HepG2 (cell line): ENCODE results near the gene ETV1. TPM values are rescaled to one million over a fixed set of nuclear protein-coding genes. Genes with fewer than 3 reads are reported as not detected.

Experiments
- ATAC-seq: fragments of 200-7000 bp; cut with Tn5 transposase; 3 replicates; pipeline ENCODE4 v1.9.1; 2020; ENCODE audit warnings: mild to moderate bottlenecking, moderate library complexity
- BruUV-seq: library from RNA; stranded (reverse); fragments of 400-500 nt; replicated peaks from 2 replicates; lab custom pipeline; 2021; lab: Mats Ljungman, UMichigan
- CTCF ChIA-PET: fragments of 300-600 bp; formaldehyde crosslinking; extraction: SDS; loops from one replicate; lab custom pipeline; 2021; ENCODE audit warnings: low total read pairs, inconsistent platforms, low intra/inter-chr PET ratio; lab: Yijun Ruan, JAX
- POLR2A ChIA-PET: fragments of 350-600 bp; sonication (Branson Sonifier 250); formaldehyde crosslinking; loops from one replicate; lab custom pipeline; 2020; ENCODE audit warnings: antibody characterized with exemption, inconsistent platforms; lab: Yijun Ruan, JAX
- DNase-seq: peaks from one replicate; pipeline ENCODE4 v3.0.0-alpha.2; 2015; ENCODE audit warnings: low spot score
- FAIRE-seq: peaks from 3 replicates; lab custom pipeline; 2011; peaks lifted over from hg19 to GRCh38; lab: Jason Lieb, UNC
- H2AFZ ChIP-seq: one replicate; pipeline ENCODE4 v1.6.1; 2011; ENCODE audit warnings: low read length, inconsistent platforms
- H3K27ac ChIP-seq: fragments of 300-600 bp; 3 replicates; pipeline ENCODE4 v1.8.0; 2011; ENCODE audit warnings: mixed run types, mild to moderate bottlenecking, mixed read lengths, low read length, inconsistent platforms; ENCODE audit not compliant: insufficient read depth; ENCODE audit errors: extremely low read length
- H3K27me3 ChIP-seq, 2 experiments: fragments of 200-600 bp in 1 of 2; 2 replicates in 1 of 2; 3 replicates in 1 of 2; pipeline versions ENCODE4 v1.6.0 to v1.8.0; 2011; ENCODE audit warnings: low read length in 2 of 2, mild to moderate bottlenecking in 2 of 2, moderate library complexity in 2 of 2, inconsistent platforms in 1 of 2; ENCODE audit not compliant: insufficient read depth in 2 of 2, control insufficient read depth in 1 of 2
- H3K36me3 ChIP-seq, 2 experiments: fragments of 200-600 bp in 1 of 2; replicated peaks in 1 of 2; 2 replicates in 1 of 2; 3 replicates in 1 of 2; pipeline versions ENCODE4 v1.5.1 to v1.8.0; 2011; ENCODE audit warnings: low read length in 2 of 2, inconsistent platforms in 1 of 2; ENCODE audit not compliant: insufficient read depth in 2 of 2, control insufficient read depth in 1 of 2
- H3K4me1 ChIP-seq: 2 replicates; pipeline ENCODE4 v1.5.1; 2012; ENCODE audit warnings: low read length, inconsistent platforms; ENCODE audit not compliant: insufficient read depth
- H3K4me2 ChIP-seq: 2 replicates; pipeline ENCODE4 v1.6.0; 2011; ENCODE audit warnings: low read depth, low read length, inconsistent platforms
- H3K4me3 ChIP-seq, 3 experiments: fragments of 200-600 bp in 1 of 3; sonication (generic), shearing (Covaris generic) in 1 of 3; replicated peaks in 1 of 3; 2 replicates each; pipeline ENCODE4 v1.5.1; 2011 to 2016; ENCODE audit warnings: low read length in 3 of 3, inconsistent platforms in 2 of 3, low read depth in 2 of 3, mild to moderate bottlenecking in 2 of 3, control low read depth in 1 of 3, mixed read lengths in 1 of 3; ENCODE audit not compliant: insufficient read depth in 1 of 3
- H3K79me2 ChIP-seq: one replicate; pipeline ENCODE4 v1.6.1; 2011; ENCODE audit warnings: low read length, inconsistent platforms; ENCODE audit not compliant: insufficient read depth
- H3K9ac ChIP-seq: 2 replicates; pipeline ENCODE4 v1.6.0; 2011; ENCODE audit warnings: mild to moderate bottlenecking, low read depth, low read length, inconsistent platforms; ENCODE audit not compliant: insufficient read depth
- H3K9me3 ChIP-seq: 2 replicates; pipeline ENCODE4 v1.5.1; 2012; ENCODE audit warnings: mild to moderate bottlenecking, low read length
- H4K20me1 ChIP-seq: 2 replicates; pipeline ENCODE4 v1.6.0; 2011; ENCODE audit warnings: inconsistent platforms, mild to moderate bottlenecking, low read length, moderate library complexity; ENCODE audit not compliant: insufficient read depth
- CEBPG ChIP-seq: IDR thresholded peaks from 2 replicates; pipeline ENCODE4 v1.6.1; 2016
- CENPT ChIP-seq: sonication (generic); formaldehyde crosslinking; IDR thresholded peaks from 2 replicates; pipeline ENCODE4 v1.8.0; 2022; ENCODE audit warnings: low read depth, mild to moderate bottlenecking, moderate library complexity, missing genetic modification reagents
- DMAP1 ChIP-seq: IDR thresholded peaks from 2 replicates; pipeline ENCODE4 v1.6.1; 2016
- GATAD1 ChIP-seq: IDR thresholded peaks from 2 replicates; pipeline ENCODE4 v1.6.1; 2016; ENCODE audit warnings: missing genetic modification reagents, missing compliant biosample characterization
- NCOA1 ChIP-seq: sonication (generic); formaldehyde crosslinking; IDR thresholded peaks from 2 replicates; pipeline ENCODE4 v1.9.0; 2021; ENCODE audit warnings: missing genetic modification reagents
- PRMT3 ChIP-seq: sonication (generic); formaldehyde crosslinking; IDR thresholded peaks from 2 replicates; pipeline ENCODE4 v1.8.1; 2022; ENCODE audit warnings: low read depth, mild to moderate bottlenecking, moderate library complexity, missing genetic modification reagents, borderline replicate concordance
- SALL2 ChIP-seq: sonication (generic); formaldehyde crosslinking; IDR thresholded peaks from 2 replicates; pipeline ENCODE4 v1.8.1; 2023; ENCODE audit warnings: mild to moderate bottlenecking, missing genetic modification reagents, inconsistent platforms
- TEAD3 ChIP-seq: optimal IDR thresholded peaks from 2 replicates; pipeline ENCODE3; 2016; ENCODE audit warnings: borderline replicate concordance
- ZBTB7B ChIP-seq: sonication (generic); formaldehyde crosslinking; IDR thresholded peaks from 2 replicates; pipeline ENCODE4 v1.4.0; 2020; ENCODE audit warnings: missing genetic modification reagents
- ZNF180 ChIP-seq: sonication (generic); formaldehyde crosslinking; IDR thresholded peaks from 2 replicates; pipeline ENCODE4 v1.4.0; 2020; ENCODE audit warnings: low read depth, missing genetic modification reagents, borderline replicate concordance
- ZNF775 ChIP-seq: sonication (generic); formaldehyde crosslinking; IDR thresholded peaks from 2 replicates; pipeline ENCODE4 v1.4.0; 2020; ENCODE audit warnings: missing genetic modification reagents, mild to moderate bottlenecking, moderate library complexity, borderline replicate concordance
- ZNF841 ChIP-seq: sonication (generic); formaldehyde crosslinking; IDR thresholded peaks from 2 replicates; pipeline ENCODE4 v1.8.1; 2023; ENCODE audit warnings: missing genetic modification reagents, borderline replicate concordance
- ZSCAN29 ChIP-seq: sonication (generic); formaldehyde crosslinking; conservative IDR thresholded peaks from 2 replicates; pipeline ENCODE4 v1.4.0; 2020; ENCODE audit warnings: mild to moderate bottlenecking, missing genetic modification reagents
- WGBS: methylation state at CpG from one replicate; pipeline ENCODE4 v1.1.6; 2017; ENCODE audit warnings: low lambda C conversion rate; 5-methylcytosine and 5-hydroxymethylcytosine counted together
- in situ Hi-C: cut with HindIII; loops from 2 replicates; pipeline ENCODE4 v1.10.0; 2017; ENCODE audit warnings: low pct_unique_long_range_greater_than_20kb; ENCODE audit not compliant: extremely low pct_ligation_motif_present
- intact Hi-C: fragments of 100-400 bp; cut with micrococcal nuclease; formaldehyde crosslinking; loops from one replicate; pipeline ENCODE4 v1.10.0; 2022; ENCODE audit not compliant: unreplicated experiment
- polyA plus RNA-seq, 8 experiments: library from polyadenylated mRNA; depleted of rRNA in 3 of 8; stranded (reverse) in 7 of 8; unstranded in 1 of 8; fragments of >200 nt; fragmentation: Illumina TruSeq in 4 of 8; extraction: Trizol in 4 of 8; gene quantifications; 2 replicates each; pipeline versions ENCODE4 v1.2.1 to v1.2.3, GENCODE V29; 2011 to 2016; ENCODE audit warnings: low read depth in 4 of 8, missing spikeins in 1 of 8, mixed read lengths in 1 of 8; ENCODE audit not compliant: insufficient read depth in 1 of 8
- total RNA-seq, 5 experiments: library from RNA; depleted of rRNA; stranded (reverse); fragments of >200 nt; fragmentation: Illumina TruSeq; extraction: Trizol; gene quantifications; 2 replicates each; pipeline ENCODE4 v1.2.3, GENCODE V29; 2016; ENCODE audit warnings: low read depth in 1 of 5
- TF ChIP-seq, protein P1 (sequence below): sonication (generic); formaldehyde crosslinking; IDR thresholded peaks from 2 replicates; pipeline ENCODE4 v1.9.0; 2021; ENCODE audit warnings: mild to moderate bottlenecking, missing genetic modification reagents
- TF ChIP-seq, protein P2 (sequence below): sonication (generic); formaldehyde crosslinking; IDR thresholded peaks from 2 replicates; pipeline ENCODE4 v1.8.0; 2022; ENCODE audit warnings: mild to moderate bottlenecking, missing genetic modification reagents, borderline replicate concordance

Gene ETV1
- total and polyA plus RNA-seq, 2 of the 13 experiments (the other 11 are each of a cell fraction or from before 2014, with no cell fraction given) = 0.04 to 0.24 TPM

DNA sequence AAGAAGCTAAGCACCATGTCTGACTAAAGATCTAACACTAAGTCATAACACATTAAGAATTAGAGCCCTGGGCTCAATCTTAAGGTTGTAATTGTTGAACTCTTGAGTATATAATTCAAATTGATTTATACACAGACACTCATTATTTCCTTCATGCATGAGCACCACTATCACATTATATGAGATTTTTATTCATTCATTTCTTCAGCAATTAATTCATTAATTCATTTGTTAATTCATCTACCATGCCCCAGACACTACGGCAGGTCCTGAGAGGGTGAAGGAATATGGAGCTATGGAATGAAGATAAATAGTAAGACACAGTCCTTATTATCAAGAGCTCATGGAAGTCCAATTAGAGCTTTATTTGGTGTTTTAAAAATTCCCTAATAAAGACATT is 41.9 kb downstream of the ETV1 start (continued):
- no peak for TF ChIP-seq PRMT3 (CRISPR knock-in tag)
- TF ChIP-seq ZNF180 = no peak
- TF ChIP-seq TEAD3 (CRISPR knock-in tag) = no peak
- no peak for TF ChIP-seq ZNF841 (CRISPR knock-in tag)
- TF ChIP-seq ZBTB7B (CRISPR knock-in tag) = no peak
- TF ChIP-seq SALL2 (CRISPR knock-in tag) = no peak
- no peak for TF ChIP-seq ZNF775 (CRISPR knock-in tag)
- no peak for TF ChIP-seq ZSCAN29 (CRISPR knock-in tag)

DNA sequence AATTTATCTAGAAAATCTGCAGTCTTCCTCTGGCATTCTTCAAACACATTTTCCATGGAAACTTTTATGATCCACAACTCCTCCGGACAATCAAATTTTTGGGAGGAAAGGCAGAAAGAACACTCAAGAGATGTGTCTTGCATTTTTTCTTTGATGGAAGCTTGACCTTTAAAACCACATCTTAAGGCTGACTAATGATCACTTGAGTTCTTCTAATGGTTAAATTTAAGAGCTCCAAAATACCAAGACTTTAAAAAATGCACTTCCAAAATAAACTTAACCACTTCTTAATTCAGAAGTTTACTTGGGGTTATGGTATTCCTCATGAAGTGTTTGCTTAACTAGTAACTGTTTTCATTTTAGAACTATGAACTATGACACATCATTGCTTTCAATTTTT is 43.3 kb downstream of the ETV1 start:
- H3K4me1 ChIP-seq = no peaks in the 10 kb centered on the region
- H3K79me2 ChIP-seq = no peaks in the 10 kb centered on the region
- ATAC-seq (no peak), DNase-seq (no peak), FAIRE-seq (no peak)
- intact Hi-C loops = no loop called here
- H3K4me2 ChIP-seq = no peak overlapping the region
- no peak overlapping the region for H3K27ac ChIP-seq
- H3K4me3 ChIP-seq = no peak overlapping the region
- in situ Hi-C loops = no loop called here
- POLR2A ChIA-PET = no interaction called here
- CTCF ChIA-PET = no interaction called here
- 97% methylated on average over 1 of the region's 1 CpG for WGBS
- no peaks in the 10 kb centered on the region for H3K27me3 ChIP-seq
- no peak overlapping the region for H2AFZ ChIP-seq
- no peaks in the 10 kb centered on the region for H3K36me3 ChIP-seq
- H4K20me1 ChIP-seq = no peaks in the 10 kb centered on the region
- peaks cover 85% of the 10 kb centered on the region for H3K9me3 ChIP-seq
- H3K9ac ChIP-seq = no peak overlapping the region
- BruUV-seq = no TSS peak
- TF ChIP-seq, protein P1, sequence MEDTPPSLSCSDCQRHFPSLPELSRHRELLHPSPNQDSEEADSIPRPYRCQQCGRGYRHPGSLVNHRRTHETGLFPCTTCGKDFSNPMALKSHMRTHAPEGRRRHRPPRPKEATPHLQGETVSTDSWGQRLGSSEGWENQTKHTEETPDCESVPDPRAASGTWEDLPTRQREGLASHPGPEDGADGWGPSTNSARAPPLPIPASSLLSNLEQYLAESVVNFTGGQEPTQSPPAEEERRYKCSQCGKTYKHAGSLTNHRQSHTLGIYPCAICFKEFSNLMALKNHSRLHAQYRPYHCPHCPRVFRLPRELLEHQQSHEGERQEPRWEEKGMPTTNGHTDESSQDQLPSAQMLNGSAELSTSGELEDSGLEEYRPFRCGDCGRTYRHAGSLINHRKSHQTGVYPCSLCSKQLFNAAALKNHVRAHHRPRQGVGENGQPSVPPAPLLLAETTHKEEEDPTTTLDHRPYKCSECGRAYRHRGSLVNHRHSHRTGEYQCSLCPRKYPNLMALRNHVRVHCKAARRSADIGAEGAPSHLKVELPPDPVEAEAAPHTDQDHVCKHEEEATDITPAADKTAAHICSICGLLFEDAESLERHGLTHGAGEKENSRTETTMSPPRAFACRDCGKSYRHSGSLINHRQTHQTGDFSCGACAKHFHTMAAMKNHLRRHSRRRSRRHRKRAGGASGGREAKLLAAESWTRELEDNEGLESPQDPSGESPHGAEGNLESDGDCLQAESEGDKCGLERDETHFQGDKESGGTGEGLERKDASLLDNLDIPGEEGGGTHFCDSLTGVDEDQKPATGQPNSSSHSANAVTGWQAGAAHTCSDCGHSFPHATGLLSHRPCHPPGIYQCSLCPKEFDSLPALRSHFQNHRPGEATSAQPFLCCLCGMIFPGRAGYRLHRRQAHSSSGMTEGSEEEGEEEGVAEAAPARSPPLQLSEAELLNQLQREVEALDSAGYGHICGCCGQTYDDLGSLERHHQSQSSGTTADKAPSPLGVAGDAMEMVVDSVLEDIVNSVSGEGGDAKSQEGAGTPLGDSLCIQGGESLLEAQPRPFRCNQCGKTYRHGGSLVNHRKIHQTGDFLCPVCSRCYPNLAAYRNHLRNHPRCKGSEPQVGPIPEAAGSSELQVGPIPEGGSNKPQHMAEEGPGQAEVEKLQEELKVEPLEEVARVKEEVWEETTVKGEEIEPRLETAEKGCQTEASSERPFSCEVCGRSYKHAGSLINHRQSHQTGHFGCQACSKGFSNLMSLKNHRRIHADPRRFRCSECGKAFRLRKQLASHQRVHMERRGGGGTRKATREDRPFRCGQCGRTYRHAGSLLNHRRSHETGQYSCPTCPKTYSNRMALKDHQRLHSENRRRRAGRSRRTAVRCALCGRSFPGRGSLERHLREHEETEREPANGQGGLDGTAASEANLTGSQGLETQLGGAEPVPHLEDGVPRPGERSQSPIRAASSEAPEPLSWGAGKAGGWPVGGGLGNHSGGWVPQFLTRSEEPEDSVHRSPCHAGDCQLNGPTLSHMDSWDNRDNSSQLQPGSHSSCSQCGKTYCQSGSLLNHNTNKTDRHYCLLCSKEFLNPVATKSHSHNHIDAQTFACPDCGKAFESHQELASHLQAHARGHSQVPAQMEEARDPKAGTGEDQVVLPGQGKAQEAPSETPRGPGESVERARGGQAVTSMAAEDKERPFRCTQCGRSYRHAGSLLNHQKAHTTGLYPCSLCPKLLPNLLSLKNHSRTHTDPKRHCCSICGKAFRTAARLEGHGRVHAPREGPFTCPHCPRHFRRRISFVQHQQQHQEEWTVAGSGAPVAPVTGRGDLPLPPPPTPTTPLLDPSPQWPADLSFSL (CRISPR knock-in tag) = no peak
- no peak for TF ChIP-seq NCOA1 (CRISPR knock-in tag)
- TF ChIP-seq DMAP1 (CRISPR knock-in tag) = no peak
- no peak for TF ChIP-seq CENPT (CRISPR knock-in tag)
- no peak for TF ChIP-seq GATAD1 (CRISPR knock-in tag)
- TF ChIP-seq, protein P2, sequence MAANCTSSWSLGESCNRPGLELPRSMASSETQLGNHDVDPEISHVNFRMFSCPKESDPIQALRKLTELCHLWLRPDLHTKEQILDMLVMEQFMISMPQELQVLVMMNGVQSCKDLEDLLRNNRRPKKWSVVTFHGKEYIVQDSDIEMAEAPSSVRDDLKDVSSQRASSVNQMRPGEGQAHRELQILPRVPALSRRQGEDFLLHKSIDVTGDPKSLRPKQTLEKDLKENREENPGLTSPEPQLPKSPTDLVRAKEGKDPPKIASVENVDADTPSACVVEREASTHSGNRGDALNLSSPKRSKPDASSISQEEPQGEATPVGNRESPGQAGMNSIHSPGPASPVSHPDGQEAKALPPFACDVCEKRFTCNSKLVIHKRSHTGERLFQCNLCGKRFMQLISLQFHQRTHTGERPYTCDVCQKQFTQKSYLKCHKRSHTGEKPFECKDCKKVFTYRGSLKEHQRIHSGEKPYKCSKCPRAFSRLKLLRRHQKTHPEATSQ (CRISPR knock-in tag) = no peak
- no peak for TF ChIP-seq CEBPG (CRISPR knock-in tag)
